ENCODE data around the gene FBXL15. TPM values are rescaled to one million over a fixed set of nuclear protein-coding genes. Genes with fewer than 3 reads are reported as not detected.

FBXL15 gene
- total and polyA plus RNA-seq, 9 of the 15 experiments (the other 6 are each of a cell fraction or from before 2014, with no cell fraction given) = 0.08 to 25.9 (median 3.5) TPM

DNA sequence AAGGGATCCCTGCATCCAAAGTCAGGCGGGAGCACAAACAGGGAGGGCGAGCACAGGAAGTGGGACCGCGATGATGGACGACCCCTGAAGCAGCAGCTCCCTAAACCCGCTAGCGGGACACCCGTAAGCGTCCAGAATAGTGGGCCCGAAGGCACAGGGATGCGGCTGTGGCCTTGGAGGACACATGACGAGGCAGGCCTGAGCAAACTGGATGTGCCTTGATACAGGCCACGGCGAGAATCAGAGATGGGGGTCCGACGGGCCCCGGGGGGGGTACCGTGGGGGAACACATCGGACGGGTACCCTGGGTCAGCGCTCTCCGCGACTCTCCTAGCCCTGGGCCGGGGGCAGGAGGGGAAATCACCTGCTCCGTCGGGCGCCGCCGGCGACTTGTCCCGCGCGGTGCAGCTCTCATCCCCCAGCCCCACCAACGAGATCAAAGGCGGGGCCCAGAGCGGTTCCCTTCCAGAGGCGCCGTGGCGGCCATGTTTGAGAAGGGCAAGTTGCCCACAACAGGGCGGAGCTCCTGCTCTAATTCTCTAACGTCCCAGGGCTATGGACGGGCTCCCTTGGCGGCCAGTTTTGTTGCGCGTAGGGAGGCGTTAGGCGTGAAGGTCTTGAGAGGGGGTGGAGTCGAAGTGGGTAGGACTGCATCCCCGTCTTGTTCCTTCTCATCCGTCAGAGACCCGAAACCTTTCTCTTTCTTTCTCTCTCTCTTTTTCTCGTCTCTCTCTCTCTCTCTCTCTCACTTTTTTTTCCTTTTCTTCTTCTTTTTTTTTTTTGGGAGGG is 11.7 kb downstream of the FBXL15 start, which contains the start of gene CUEDC2 (continued):
- TF ChIP-seq, protein P1, sequence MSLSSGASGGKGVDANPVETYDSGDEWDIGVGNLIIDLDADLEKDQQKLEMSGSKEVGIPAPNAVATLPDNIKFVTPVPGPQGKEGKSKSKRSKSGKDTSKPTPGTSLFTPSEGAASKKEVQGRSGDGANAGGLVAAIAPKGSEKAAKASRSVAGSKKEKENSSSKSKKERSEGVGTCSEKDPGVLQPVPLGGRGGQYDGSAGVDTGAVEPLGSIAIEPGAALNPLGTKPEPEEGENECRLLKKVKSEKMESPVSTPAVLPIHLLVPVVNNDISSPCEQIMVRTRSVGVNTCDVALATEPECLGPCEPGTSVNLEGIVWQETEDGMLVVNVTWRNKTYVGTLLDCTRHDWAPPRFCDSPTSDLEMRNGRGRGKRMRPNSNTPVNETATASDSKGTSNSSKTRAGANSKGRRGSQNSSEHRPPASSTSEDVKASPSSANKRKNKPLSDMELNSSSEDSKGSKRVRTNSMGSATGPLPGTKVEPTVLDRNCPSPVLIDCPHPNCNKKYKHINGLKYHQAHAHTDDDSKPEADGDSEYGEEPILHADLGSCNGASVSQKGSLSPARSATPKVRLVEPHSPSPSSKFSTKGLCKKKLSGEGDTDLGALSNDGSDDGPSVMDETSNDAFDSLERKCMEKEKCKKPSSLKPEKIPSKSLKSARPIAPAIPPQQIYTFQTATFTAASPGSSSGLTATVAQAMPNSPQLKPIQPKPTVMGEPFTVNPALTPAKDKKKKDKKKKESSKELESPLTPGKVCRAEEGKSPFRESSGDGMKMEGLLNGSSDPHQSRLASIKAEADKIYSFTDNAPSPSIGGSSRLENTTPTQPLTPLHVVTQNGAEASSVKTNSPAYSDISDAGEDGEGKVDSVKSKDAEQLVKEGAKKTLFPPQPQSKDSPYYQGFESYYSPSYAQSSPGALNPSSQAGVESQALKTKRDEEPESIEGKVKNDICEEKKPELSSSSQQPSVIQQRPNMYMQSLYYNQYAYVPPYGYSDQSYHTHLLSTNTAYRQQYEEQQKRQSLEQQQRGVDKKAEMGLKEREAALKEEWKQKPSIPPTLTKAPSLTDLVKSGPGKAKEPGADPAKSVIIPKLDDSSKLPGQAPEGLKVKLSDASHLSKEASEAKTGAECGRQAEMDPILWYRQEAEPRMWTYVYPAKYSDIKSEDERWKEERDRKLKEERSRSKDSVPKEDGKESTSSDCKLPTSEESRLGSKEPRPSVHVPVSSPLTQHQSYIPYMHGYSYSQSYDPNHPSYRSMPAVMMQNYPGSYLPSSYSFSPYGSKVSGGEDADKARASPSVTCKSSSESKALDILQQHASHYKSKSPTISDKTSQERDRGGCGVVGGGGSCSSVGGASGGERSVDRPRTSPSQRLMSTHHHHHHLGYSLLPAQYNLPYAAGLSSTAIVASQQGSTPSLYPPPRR (CRISPR knock-in tag; IDR thresholded peaks at IDR 0.05; ENCODE audit: borderline replicate concordance) = no peak
- TF ChIP-seq, protein P2, sequence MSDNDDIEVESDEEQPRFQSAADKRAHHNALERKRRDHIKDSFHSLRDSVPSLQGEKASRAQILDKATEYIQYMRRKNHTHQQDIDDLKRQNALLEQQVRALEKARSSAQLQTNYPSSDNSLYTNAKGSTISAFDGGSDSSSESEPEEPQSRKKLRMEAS (CRISPR knock-in tag; IDR thresholded peaks at IDR 0.05) = no peak
- TF ChIP-seq ZNF436 (CRISPR knock-in tag; IDR thresholded peaks at IDR 0.05) (no peak), CHD4 (IDR thresholded peaks at IDR 0.05; ENCODE audit: insufficient read depth, insufficient replicate concordance, low read depth, low read length, poor library complexity, severe bottlenecking) (no peak), NFYB (IDR thresholded peaks at IDR 0.05; ENCODE audit: extremely low read depth, insufficient read length) (no peak), ZNF133 (CRISPR knock-in tag; IDR thresholded peaks at IDR 0.05) (no peak), CTBP1 (IDR thresholded peaks at IDR 0.05; ENCODE audit: borderline replicate concordance) (peak; percentile 48; the same call in 1 of the 2 replicates), NFIX (CRISPR knock-in tag; IDR thresholded peaks at IDR 0.05; ENCODE audit: low read depth) (no peak), ZNF12 (CRISPR knock-in tag; IDR thresholded peaks at IDR 0.05) (no peak), NR3C1 (CRISPR knock-in tag; IDR thresholded peaks at IDR 0.05) (no peak), ZNF324 (CRISPR knock-in tag; IDR thresholded peaks at IDR 0.05) (no peak)
